Prostate gland (tissue), 2 donors: Measurements from ENCODE around the gene FPR3.

ENCODE experiments used
- POLR2A ChIP-seq: fragments of 450-650 bp; IDR thresholded peaks from one replicate; pipeline ENCODE4 v1.6.1; 2016; ENCODE audit warnings: antibody characterized with exemption, mild to moderate bottlenecking
- TF ChIP-seq, protein P1 (sequence below), 4 experiments: fragments of 200-600 bp in 2 of 4; fragments of 450-650 bp in 2 of 4; sonication (generic) in 2 of 4; IDR thresholded peaks; 1 replicate in 3 of 4; 2 replicates in 1 of 4; pipeline ENCODE4 v1.5.1; 2016 to 2019; ENCODE audit warnings: antibody characterized with exemption in 4 of 4, mild to moderate bottlenecking in 2 of 4, moderate library complexity in 2 of 4

GRCh38 chr19:51873097-51873496 is 78.1 kb downstream of the FPR3 start:
- TF ChIP-seq, protein P1, sequence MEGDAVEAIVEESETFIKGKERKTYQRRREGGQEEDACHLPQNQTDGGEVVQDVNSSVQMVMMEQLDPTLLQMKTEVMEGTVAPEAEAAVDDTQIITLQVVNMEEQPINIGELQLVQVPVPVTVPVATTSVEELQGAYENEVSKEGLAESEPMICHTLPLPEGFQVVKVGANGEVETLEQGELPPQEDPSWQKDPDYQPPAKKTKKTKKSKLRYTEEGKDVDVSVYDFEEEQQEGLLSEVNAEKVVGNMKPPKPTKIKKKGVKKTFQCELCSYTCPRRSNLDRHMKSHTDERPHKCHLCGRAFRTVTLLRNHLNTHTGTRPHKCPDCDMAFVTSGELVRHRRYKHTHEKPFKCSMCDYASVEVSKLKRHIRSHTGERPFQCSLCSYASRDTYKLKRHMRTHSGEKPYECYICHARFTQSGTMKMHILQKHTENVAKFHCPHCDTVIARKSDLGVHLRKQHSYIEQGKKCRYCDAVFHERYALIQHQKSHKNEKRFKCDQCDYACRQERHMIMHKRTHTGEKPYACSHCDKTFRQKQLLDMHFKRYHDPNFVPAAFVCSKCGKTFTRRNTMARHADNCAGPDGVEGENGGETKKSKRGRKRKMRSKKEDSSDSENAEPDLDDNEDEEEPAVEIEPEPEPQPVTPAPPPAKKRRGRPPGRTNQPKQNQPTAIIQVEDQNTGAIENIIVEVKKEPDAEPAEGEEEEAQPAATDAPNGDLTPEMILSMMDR (IDR thresholded peaks at IDR 0.05): no peak
- TF ChIP-seq POLR2A: no peak
